ENCODE results near the gene NUBP2.

DNA sequence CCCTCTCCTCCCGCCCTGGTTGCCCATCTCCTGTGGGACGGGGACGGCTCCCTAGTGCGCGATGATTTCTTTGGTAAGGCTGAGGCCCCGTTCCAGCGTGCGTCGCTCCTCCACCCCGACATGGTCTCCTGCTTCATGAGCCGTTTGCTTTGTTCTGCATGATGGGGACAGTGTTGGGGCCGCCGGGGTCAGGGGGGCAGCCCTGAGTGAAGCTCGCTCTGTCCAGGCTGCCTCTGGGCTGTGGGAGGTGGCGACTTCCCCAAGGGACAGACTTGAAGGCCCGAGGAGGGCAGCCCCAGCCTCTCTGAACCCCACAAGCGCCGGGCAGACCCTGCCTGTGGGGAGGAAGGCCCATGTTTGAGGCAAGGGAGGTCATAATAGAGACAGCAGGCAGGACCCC, 23.8 kb upstream of the NUBP2 start:
- no peak for TF ChIP-seq POLR2A (IDR thresholded peaks at IDR 0.05; ENCODE audit: low read length)
- no peak for TF ChIP-seq GATA1 (IDR thresholded peaks at IDR 0.05; ENCODE audit: low read depth, low read length)
